AG04450 (cell line): ENCODE data around the gene HOXB6. TPM values are rescaled to one million over a fixed set of nuclear protein-coding genes. Genes with fewer than 3 reads are reported as not detected.

Source experiments
- CTCF ChIA-PET: fragments of 300-600, 350-600 bp; formaldehyde crosslinking; extraction: SDS; loops from one replicate; lab custom pipeline; 2022; ENCODE audit warnings: antibody characterized with exemption, inconsistent platforms; lab: Charles Lee
- POLR2A ChIA-PET: fragments of 350-600 bp; formaldehyde crosslinking; extraction: SDS; loops from one replicate; lab custom pipeline; 2021; ENCODE audit warnings: antibody characterized with exemption, inconsistent platforms; lab: Yijun Ruan, JAX
- DNase-seq: peaks from one replicate; pipeline ENCODE4 v3.0.0-alpha.2; 2011; ENCODE audit warnings: low read depth, low spot score
- H3K27ac ChIP-seq: one replicate; pipeline ENCODE4 v1.5.1; 2012; ENCODE audit warnings: low read depth, low read length, control low read depth
- H3K27me3 ChIP-seq: one replicate; pipeline ENCODE4 v1.6.0; 2012; ENCODE audit warnings: low read length; ENCODE audit not compliant: control insufficient read depth, insufficient read depth
- H3K4me3 ChIP-seq: 2 replicates; pipeline ENCODE4 v1.5.1; 2011; ENCODE audit warnings: mild to moderate bottlenecking, low read depth, low read length, control low read depth
- H3K9me3 ChIP-seq: 2 replicates; pipeline ENCODE4 v1.5.1; 2012; ENCODE audit warnings: low read length; ENCODE audit not compliant: control insufficient read depth, insufficient read depth
- polyA plus RNA-seq: library from polyadenylated mRNA; depleted of rRNA; stranded (reverse); fragments of >200 nt; gene quantifications from 2 replicates; pipeline ENCODE4 v1.2.3, GENCODE V29; 2011; rRNA removed
- small RNA-seq: library from RNA; depleted of rRNA; stranded (forward); fragments of <200 nt; gene quantifications from one replicate; pipeline ENCODE3, GENCODE V24; 2012; ENCODE audit warnings: low read depth; ENCODE audit not compliant: insufficient read length
- TF ChIP-seq, protein P1 (sequence below): IDR thresholded peaks from 2 replicates; pipeline ENCODE4 v1.5.1; 2011; ENCODE audit warnings: low read depth, low read length, control low read depth, inconsistent platforms

HOXB6 gene
- polyA plus RNA-seq, 1 experiment = 15.4 TPM

DNA sequence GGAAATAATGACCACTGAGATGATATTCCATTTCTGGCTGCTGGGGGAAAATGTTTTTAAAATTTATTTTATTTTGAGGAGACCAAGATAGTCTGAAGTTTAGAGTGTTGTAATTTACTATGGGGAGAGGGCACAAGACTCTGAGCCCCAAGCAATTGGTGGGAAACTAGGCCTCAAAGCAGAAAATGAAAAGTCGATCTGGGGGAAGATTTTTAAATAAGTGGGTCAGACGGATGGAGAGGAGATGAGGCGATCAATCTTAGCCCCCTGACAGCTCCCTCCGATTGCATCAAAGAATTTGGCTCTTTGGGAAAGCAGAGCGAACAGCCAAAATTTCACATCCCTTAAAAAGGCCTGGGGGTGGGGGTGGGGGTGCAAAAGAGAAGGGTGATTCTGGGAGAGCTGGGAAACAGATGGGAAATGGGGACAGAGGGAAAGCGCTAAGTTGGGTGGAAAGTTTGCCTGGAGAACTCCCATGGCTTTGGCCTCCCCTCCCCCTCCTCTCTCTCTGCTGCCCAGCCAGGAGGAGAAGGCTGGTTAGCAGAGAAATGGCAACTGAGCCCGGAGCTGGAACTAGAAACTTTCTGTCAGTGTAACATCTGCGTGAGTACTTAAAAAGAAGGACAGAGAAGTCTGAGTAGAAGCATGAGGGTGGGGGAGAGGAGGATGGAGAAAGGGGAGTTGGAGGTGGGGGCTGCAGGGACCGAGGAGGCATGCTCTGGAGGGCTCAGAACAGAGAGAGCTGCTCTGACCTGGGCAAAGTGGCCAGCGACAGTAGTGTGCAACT lies 58.5 kb downstream of the HOXB6 start:
- H3K4me3 ChIP-seq = peak overlapping the region; percentile 47
- POLR2A ChIA-PET = interaction anchor here (0.6 to 2.1 kb wide), 12 partner anchors 10 to 329 kb away, joined by 3 to 11 read pairs (median 4); no protein-coding TSS in a partner anchor

More for the DNA sequence above, 58.5 kb downstream of the HOXB6 start:
- TF ChIP-seq, protein P1, sequence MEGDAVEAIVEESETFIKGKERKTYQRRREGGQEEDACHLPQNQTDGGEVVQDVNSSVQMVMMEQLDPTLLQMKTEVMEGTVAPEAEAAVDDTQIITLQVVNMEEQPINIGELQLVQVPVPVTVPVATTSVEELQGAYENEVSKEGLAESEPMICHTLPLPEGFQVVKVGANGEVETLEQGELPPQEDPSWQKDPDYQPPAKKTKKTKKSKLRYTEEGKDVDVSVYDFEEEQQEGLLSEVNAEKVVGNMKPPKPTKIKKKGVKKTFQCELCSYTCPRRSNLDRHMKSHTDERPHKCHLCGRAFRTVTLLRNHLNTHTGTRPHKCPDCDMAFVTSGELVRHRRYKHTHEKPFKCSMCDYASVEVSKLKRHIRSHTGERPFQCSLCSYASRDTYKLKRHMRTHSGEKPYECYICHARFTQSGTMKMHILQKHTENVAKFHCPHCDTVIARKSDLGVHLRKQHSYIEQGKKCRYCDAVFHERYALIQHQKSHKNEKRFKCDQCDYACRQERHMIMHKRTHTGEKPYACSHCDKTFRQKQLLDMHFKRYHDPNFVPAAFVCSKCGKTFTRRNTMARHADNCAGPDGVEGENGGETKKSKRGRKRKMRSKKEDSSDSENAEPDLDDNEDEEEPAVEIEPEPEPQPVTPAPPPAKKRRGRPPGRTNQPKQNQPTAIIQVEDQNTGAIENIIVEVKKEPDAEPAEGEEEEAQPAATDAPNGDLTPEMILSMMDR = no peak
- CTCF ChIA-PET = interaction anchor here (0.6 to 1.6 kb wide), 7 partner anchors 43 to 270 kb away, joined by 3 to 5 read pairs (median 3); no protein-coding TSS in a partner anchor
- Histone ChIP-seq H3K9me3 (no peaks in the 10 kb centered on the region; the same call in 1 of the 2 replicates), H3K27me3 (no peaks in the 10 kb centered on the region), H3K27ac (peak overlapping the region; percentile 84)
- no peak for DNase-seq

Small RNAs within 50 kb of the gene (small RNA-seq; reads per million reads assigned to genes)
- not detected for gene MIR196A1

Other genes with a start within 250 kb of the HOXB6 start
- gene SKAP1, start 174.8 kb downstream of the HOXB6 start, polyA plus RNA-seq = not detected in 2 replicates
- gene HOXB1, start 74.0 kb downstream of the HOXB6 start, polyA plus RNA-seq = not detected in 2 replicates
- gene HOXB2, start 59.9 kb downstream of the HOXB6 start, polyA plus RNA-seq = 16.3 and 17.9 TPM in 2 replicates
- 5.8 and 6.1 TPM in 2 replicates for gene HOXB4, start 26.6 kb downstream of the HOXB6 start, polyA plus RNA-seq
- gene HOXB3, start 14.7 kb downstream of the HOXB6 start, polyA plus RNA-seq = 28.3 and 33.0 TPM in 2 replicates
- gene HOXB5, start 11.2 kb downstream of the HOXB6 start, polyA plus RNA-seq = 9.4 and 9.8 TPM in 2 replicates
- gene HOXB7, start 6.0 kb upstream of the HOXB6 start, polyA plus RNA-seq = 10.1 and 11.3 TPM in 2 replicates
- 0.87 and 0.97 TPM in 2 replicates for gene HOXB8, start 10.3 kb upstream of the HOXB6 start, polyA plus RNA-seq
- 0.02 TPM in 1 of 2 replicates, not detected in the other for gene HOXB9, start 21.4 kb upstream of the HOXB6 start, polyA plus RNA-seq
- not detected in 2 replicates for gene PRAC1, start 117.5 kb upstream of the HOXB6 start, polyA plus RNA-seq
- gene PRAC2, start 118.2 kb upstream of the HOXB6 start, polyA plus RNA-seq = not detected in 2 replicates
- gene HOXB13, start 123.8 kb upstream of the HOXB6 start, polyA plus RNA-seq = not detected in 2 replicates
- 0.04 and 0.06 TPM in 2 replicates for gene TTLL6, start 212.2 kb upstream of the HOXB6 start, polyA plus RNA-seq
- gene CALCOCO2, start 226.0 kb upstream of the HOXB6 start, polyA plus RNA-seq = 102 and 130 TPM in 2 replicates